OCI-LY3 (cell line): ENCODE data around the gene BFSP1.

Source experiments
- EZH2phosphoT487 ChIP-seq: fragments of 200-600 bp; shearing (Covaris generic); IDR thresholded peaks from 2 replicates; pipeline ENCODE4 v1.6.1; 2018; ENCODE audit warnings: antibody characterized with exemption, mixed run types, low read depth
- TF ChIP-seq, protein P1 (sequence below): fragments of 200-600, 300-600 bp; sonication (generic); IDR thresholded peaks from 2 replicates; pipeline ENCODE4 v1.5.1; 2014; ENCODE audit warnings: antibody characterized with exemption, low read length, low read depth

DNA sequence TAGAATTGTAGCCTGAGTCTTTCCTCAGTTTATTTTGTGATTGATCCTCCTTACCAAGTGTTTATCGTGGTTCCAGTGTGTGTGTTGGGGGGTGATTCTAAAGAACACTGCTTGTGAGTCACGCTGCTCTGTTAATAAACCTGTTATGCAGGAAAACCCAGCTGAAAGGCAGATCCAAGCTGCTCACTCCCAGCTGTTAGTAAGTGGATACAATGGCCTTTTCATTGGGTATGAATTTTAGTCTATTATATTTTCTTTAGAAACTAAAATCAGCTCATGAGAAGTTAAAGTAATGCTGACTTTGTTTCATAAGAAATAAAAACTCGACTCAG lies 26.5 kb upstream of the BFSP1 start:
- TF ChIP-seq, protein P1, sequence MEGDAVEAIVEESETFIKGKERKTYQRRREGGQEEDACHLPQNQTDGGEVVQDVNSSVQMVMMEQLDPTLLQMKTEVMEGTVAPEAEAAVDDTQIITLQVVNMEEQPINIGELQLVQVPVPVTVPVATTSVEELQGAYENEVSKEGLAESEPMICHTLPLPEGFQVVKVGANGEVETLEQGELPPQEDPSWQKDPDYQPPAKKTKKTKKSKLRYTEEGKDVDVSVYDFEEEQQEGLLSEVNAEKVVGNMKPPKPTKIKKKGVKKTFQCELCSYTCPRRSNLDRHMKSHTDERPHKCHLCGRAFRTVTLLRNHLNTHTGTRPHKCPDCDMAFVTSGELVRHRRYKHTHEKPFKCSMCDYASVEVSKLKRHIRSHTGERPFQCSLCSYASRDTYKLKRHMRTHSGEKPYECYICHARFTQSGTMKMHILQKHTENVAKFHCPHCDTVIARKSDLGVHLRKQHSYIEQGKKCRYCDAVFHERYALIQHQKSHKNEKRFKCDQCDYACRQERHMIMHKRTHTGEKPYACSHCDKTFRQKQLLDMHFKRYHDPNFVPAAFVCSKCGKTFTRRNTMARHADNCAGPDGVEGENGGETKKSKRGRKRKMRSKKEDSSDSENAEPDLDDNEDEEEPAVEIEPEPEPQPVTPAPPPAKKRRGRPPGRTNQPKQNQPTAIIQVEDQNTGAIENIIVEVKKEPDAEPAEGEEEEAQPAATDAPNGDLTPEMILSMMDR, result no peak
- TF ChIP-seq EZH2phosphoT487, result no peak
